ENCODE results near the gene FXYD6.

DNA sequence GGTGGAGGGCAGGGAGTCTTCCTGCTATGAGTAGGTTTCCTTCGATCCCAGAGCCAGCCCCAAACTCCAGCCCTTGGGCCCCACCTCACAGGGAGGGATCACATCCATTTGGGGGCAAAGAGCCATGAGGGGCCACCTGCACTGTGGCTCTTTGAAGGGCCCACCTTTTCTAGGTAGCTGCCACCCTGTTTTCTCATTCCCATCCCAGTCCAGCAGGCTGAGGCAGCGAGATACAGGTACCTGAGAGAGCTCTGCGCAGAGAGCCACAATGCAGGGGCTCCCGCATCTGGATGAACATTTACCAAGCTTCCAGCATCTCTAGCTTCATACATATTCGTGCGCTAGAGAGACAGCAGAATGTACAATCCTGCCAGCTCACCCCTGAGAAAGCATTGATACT, 16.3 kb downstream of the FXYD6 start:
- TF ChIP-seq, protein P1, sequence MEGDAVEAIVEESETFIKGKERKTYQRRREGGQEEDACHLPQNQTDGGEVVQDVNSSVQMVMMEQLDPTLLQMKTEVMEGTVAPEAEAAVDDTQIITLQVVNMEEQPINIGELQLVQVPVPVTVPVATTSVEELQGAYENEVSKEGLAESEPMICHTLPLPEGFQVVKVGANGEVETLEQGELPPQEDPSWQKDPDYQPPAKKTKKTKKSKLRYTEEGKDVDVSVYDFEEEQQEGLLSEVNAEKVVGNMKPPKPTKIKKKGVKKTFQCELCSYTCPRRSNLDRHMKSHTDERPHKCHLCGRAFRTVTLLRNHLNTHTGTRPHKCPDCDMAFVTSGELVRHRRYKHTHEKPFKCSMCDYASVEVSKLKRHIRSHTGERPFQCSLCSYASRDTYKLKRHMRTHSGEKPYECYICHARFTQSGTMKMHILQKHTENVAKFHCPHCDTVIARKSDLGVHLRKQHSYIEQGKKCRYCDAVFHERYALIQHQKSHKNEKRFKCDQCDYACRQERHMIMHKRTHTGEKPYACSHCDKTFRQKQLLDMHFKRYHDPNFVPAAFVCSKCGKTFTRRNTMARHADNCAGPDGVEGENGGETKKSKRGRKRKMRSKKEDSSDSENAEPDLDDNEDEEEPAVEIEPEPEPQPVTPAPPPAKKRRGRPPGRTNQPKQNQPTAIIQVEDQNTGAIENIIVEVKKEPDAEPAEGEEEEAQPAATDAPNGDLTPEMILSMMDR (IDR thresholded peaks at IDR 0.05) = no peak
- no peak for TF ChIP-seq POLR2A (IDR thresholded peaks at IDR 0.05)

Measured in adrenal gland (tissue), 5 donors.